ENCODE measurements around the gene GGN. TPM values are rescaled to one million over a fixed set of nuclear protein-coding genes. Genes with fewer than 3 reads are reported as not detected.

GGN gene
- total and polyA plus RNA-seq, 9 of the 15 experiments (the other 6 are each of a cell fraction or from before 2014, with no cell fraction given) = 0.15 to 0.33 TPM; not detected in 7

GRCh38 chr19:38412961-38413360, 25.1 kb upstream of the GGN start (continued):
- TF ChIP-seq VEZF1 (CRISPR knock-in tag; IDR thresholded peaks at IDR 0.05) = peak; percentile 58
- no peak for TF ChIP-seq FOS (IDR thresholded peaks at IDR 0.05; ENCODE audit: extremely low read depth, insufficient read length)
- TF ChIP-seq ZBTB9 (CRISPR knock-in tag; IDR thresholded peaks at IDR 0.05) = no peak
- peak; percentile 63 for TF ChIP-seq HMGN3 (IDR thresholded peaks at IDR 0.05; ENCODE audit: borderline replicate concordance, extremely low read depth, insufficient read length, low read depth, low read length)
- no peak for TF ChIP-seq ZNF174 (CRISPR knock-in tag; IDR thresholded peaks at IDR 0.05)
- no peak for TF ChIP-seq BRCA1 (IDR thresholded peaks at IDR 0.05)
- no peak for TF ChIP-seq BRCA1 (CRISPR knock-in tag; IDR thresholded peaks at IDR 0.05)
- TF ChIP-seq MAX (CRISPR knock-in tag; IDR thresholded peaks at IDR 0.05) = peak; percentile 70; the same call in 1 of the 2 replicates
- peak; percentile 88 for TF ChIP-seq DACH1 (IDR thresholded peaks at IDR 0.05; ENCODE audit: partially characterized antibody)
- TF ChIP-seq NR3C1 (CRISPR knock-in tag; IDR thresholded peaks at IDR 0.05) = no peak
- peak; percentile 36 to 75; a peak in 3 of 4 replicates for TF ChIP-seq FOXK2 (conservative IDR thresholded peaks at IDR 0.05 in 1 of 2, IDR thresholded peaks at IDR 0.05 in 1 of 2; ENCODE audit: low read depth in 2 of 2)
- TF ChIP-seq ZNF740 (CRISPR knock-in tag; IDR thresholded peaks at IDR 0.05) = no peak
- TF ChIP-seq ZNF740 (tag; IDR thresholded peaks at IDR 0.05) = 0 out of 4 replicates have a peak, but pooled peaks of 1 of the 2 experiments have one; percentile 27
- no peak for TF ChIP-seq ZNF263 (CRISPR knock-in tag; IDR thresholded peaks at IDR 0.05; ENCODE audit: borderline replicate concordance)
- no peak; the same call in 1 of the 2 replicates for TF ChIP-seq CREB1 (IDR thresholded peaks at IDR 0.05)
- no peak for TF ChIP-seq CREB1 (CRISPR knock-in tag; IDR thresholded peaks at IDR 0.05)
- no peak for TF ChIP-seq STAT6 (CRISPR knock-in tag; IDR thresholded peaks at IDR 0.05)
- peak; percentile 85 for TF ChIP-seq TAL1 (IDR thresholded peaks at IDR 0.05)
- TF ChIP-seq DPF2 (IDR thresholded peaks at IDR 0.05) = peak; percentile 89
- TF ChIP-seq HDAC1 (IDR thresholded peaks at IDR 0.05) = peak in 1 of 2 experiments; percentile 50; a peak in 1 of 4 replicates
- TF ChIP-seq HCFC1 (IDR thresholded peaks at IDR 0.05; ENCODE audit: low read depth, low read length) = peak; percentile 18; the same call in 1 of the 2 replicates
- 0 out of 4 replicates have a peak, but pooled peaks of 1 of the 2 experiments have one; percentile 41 for TF ChIP-seq NONO (IDR thresholded peaks at IDR 0.05; ENCODE audit: low read depth in 2 of 2, low read length in 1 of 2)
- peak; percentile 24; the same call in 1 of the 2 replicates for TF ChIP-seq CC2D1A (IDR thresholded peaks at IDR 0.05)
- no peak for TF ChIP-seq CCAR2 (IDR thresholded peaks at IDR 0.05; ENCODE audit: low read depth, low read length)

Measured in K562 (cell line).